HL-60 (cell line): ENCODE measurements around the gene SAP130.

Experiments
- SPI1 ChIP-seq: IDR thresholded peaks from 2 replicates; pipeline ENCODE4 v1.6.1; 2012; ENCODE audit warnings: low read depth, mild to moderate bottlenecking, borderline replicate concordance
- TF ChIP-seq, protein P1 (sequence below): IDR thresholded peaks from one replicate; pipeline ENCODE4 v1.5.1; 2011; ENCODE audit warnings: low read length, control low read depth, inconsistent platforms; ENCODE audit not compliant: insufficient read depth

DNA sequence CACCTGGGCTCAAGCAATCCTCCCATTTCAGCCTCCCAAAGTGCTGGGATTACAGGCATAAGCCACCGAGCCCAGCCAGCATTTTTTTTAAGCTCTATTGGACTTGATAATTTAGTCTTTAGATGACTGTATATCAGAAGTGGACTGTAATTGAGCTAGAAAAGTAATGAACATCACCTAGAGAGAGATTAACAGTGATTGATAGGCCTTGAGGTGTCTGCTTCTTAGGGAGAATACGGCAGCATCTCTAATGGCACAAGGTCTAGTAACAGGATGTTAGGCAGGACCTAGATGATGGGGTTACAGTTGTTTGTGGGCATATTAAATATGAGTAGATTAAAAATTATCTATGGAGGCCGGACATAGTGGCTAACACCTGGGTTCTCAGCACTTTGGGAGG is 45.4 kb upstream of the SAP130 start:
- no peak for TF ChIP-seq SPI1
- TF ChIP-seq, protein P1, sequence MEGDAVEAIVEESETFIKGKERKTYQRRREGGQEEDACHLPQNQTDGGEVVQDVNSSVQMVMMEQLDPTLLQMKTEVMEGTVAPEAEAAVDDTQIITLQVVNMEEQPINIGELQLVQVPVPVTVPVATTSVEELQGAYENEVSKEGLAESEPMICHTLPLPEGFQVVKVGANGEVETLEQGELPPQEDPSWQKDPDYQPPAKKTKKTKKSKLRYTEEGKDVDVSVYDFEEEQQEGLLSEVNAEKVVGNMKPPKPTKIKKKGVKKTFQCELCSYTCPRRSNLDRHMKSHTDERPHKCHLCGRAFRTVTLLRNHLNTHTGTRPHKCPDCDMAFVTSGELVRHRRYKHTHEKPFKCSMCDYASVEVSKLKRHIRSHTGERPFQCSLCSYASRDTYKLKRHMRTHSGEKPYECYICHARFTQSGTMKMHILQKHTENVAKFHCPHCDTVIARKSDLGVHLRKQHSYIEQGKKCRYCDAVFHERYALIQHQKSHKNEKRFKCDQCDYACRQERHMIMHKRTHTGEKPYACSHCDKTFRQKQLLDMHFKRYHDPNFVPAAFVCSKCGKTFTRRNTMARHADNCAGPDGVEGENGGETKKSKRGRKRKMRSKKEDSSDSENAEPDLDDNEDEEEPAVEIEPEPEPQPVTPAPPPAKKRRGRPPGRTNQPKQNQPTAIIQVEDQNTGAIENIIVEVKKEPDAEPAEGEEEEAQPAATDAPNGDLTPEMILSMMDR = no peak
